Activated T-cell treated with anti-CD3 and anti-CD28 coated beads, Interleukin-2, amount 50 U/mL, for 24 hours (primary cell): Measurements from ENCODE around the gene GPR63.
"Not testable (repeated sequence)": the region's sequence is repeated elsewhere in the genome, so short reads cannot be mapped to it uniquely, and the experiment has no call there.

Source experiments
- DNase-seq: peaks from one replicate; pipeline ENCODE4 v3.0.0-alpha.2; 2020
- H3K27ac Mint-ChIP-seq: 2 replicates; pipeline ENCODE4 v1.8.0; 2020; ENCODE audit warnings: mild to moderate bottlenecking, mixed read lengths
- H3K27me3 Mint-ChIP-seq: 2 replicates; pipeline ENCODE4 v1.8.0; 2020; ENCODE audit warnings: mixed read lengths
- H3K36me3 Mint-ChIP-seq: 2 replicates; pipeline ENCODE4 v1.8.0; 2020; ENCODE audit warnings: low read depth, mixed read lengths
- H3K4me1 Mint-ChIP-seq: 2 replicates; pipeline ENCODE4 v1.8.0; 2020; ENCODE audit warnings: low read depth, mixed read lengths
- H3K4me3 Mint-ChIP-seq: 2 replicates; pipeline ENCODE4 v1.8.0; 2020; ENCODE audit warnings: mild to moderate bottlenecking, moderate library complexity, mixed read lengths
- H3K9me3 Mint-ChIP-seq: 2 replicates; pipeline ENCODE4 v1.8.0; 2020; ENCODE audit warnings: mixed read lengths

GPR63 gene

GRCh38 chr6:96837081-96837971 lies at the start of gene GPR63:
GPR63 (minus strand) TSS chr6:96837477; CDS start chr6:96799731, 37,746 bp downstream.
- Mint-ChIP-seq H3K36me3 (no peaks in the 10 kb centered on the region), H3K4me3 (peak within 1 kb of the TSS; percentile 83), H3K4me1 (peaks cover 16% of the 10 kb centered on the region), H3K27ac (peak within 1 kb of the TSS; percentile 27), H3K9me3 (no peaks in the 10 kb centered on the region), H3K27me3 (peaks cover 59% of the 10 kb centered on the region)
- peak; percentile 78 for DNase-seq

- peaks cover 12% of the 10 kb centered on the region for H3K4me1 Mint-ChIP-seq
- peaks cover 4% of the 10 kb centered on the region for H3K36me3 Mint-ChIP-seq
- no peak for DNase-seq
- no peaks in the 10 kb centered on the region for H3K27me3 Mint-ChIP-seq
- no peak overlapping the region for H3K27ac Mint-ChIP-seq
- no peak overlapping the region for H3K4me3 Mint-ChIP-seq
- H3K9me3 Mint-ChIP-seq: no peaks in the 10 kb centered on the region
Observed at GRCh38 chr6:96886519-96886918, 49.2 kb upstream of the GPR63 start.

GRCh38 chr6:96885187-96885631 lies 47.9 kb upstream of the GPR63 start:
- Mint-ChIP-seq H3K4me1 (peaks cover 12% of the 10 kb centered on the region), H3K27ac (peak overlapping the region; percentile 22)
- H3K27me3 Mint-ChIP-seq, H3K4me3 Mint-ChIP-seq, DNase-seq, H3K9me3 Mint-ChIP-seq, H3K36me3 Mint-ChIP-seq: not testable (repeated sequence)

- no peaks in the 10 kb centered on the region for H3K9me3 Mint-ChIP-seq
- no peak overlapping the region for H3K4me3 Mint-ChIP-seq
- no peaks in the 10 kb centered on the region for H3K27me3 Mint-ChIP-seq
- no peak overlapping the region for H3K27ac Mint-ChIP-seq
- no peak for DNase-seq
- no peaks in the 10 kb centered on the region for H3K4me1 Mint-ChIP-seq
- no peaks in the 10 kb centered on the region for H3K36me3 Mint-ChIP-seq
Observed at GRCh38 chr6:96878143-96878542, 40.9 kb upstream of the GPR63 start.

- Mint-ChIP-seq H3K36me3 (no peaks in the 10 kb centered on the region), H3K9me3 (no peaks in the 10 kb centered on the region), H3K4me1 (no peaks in the 10 kb centered on the region), H3K4me3 (no peak overlapping the region), H3K27ac (no peak overlapping the region), H3K27me3 (no peaks in the 10 kb centered on the region)
- DNase-seq: no peak
Observed at GRCh38 chr6:96876886-96877545, 39.7 kb upstream of the GPR63 start.

GRCh38 chr6:96872976-96873375 lies 35.7 kb upstream of the GPR63 start:
- no peaks in the 10 kb centered on the region for H3K4me1 Mint-ChIP-seq
- no peak overlapping the region for H3K27ac Mint-ChIP-seq
- H3K27me3 Mint-ChIP-seq: peaks cover 8% of the 10 kb centered on the region
- no peak for DNase-seq
- no peaks in the 10 kb centered on the region for H3K9me3 Mint-ChIP-seq
- H3K36me3 Mint-ChIP-seq: no peaks in the 10 kb centered on the region
- H3K4me3 Mint-ChIP-seq: no peak overlapping the region

- Mint-ChIP-seq H3K27me3 (peaks cover 42% of the 10 kb centered on the region), H3K4me1 (no peaks in the 10 kb centered on the region), H3K27ac (no peak overlapping the region), H3K9me3 (peaks cover 4% of the 10 kb centered on the region), H3K36me3 (no peaks in the 10 kb centered on the region), H3K4me3 (no peak overlapping the region)
- DNase-seq: no peak
Observed at GRCh38 chr6:96865055-96865405, 27.8 kb upstream of the GPR63 start.

- Mint-ChIP-seq H3K27me3 (peaks cover 45% of the 10 kb centered on the region), H3K27ac (no peak overlapping the region), H3K9me3 (peaks cover 4% of the 10 kb centered on the region), H3K4me1 (no peaks in the 10 kb centered on the region), H3K4me3 (no peak overlapping the region), H3K36me3 (no peaks in the 10 kb centered on the region)
- DNase-seq: no peak
Observed at GRCh38 chr6:96864216-96865054, 27.2 kb upstream of the GPR63 start.

GRCh38 chr6:96862560-96862959 lies 25.3 kb upstream of the GPR63 start:
- Mint-ChIP-seq H3K4me3 (no peak overlapping the region), H3K9me3 (peaks cover 4% of the 10 kb centered on the region), H3K36me3 (no peaks in the 10 kb centered on the region), H3K4me1 (no peaks in the 10 kb centered on the region), H3K27ac (no peak overlapping the region), H3K27me3 (peaks cover 38% of the 10 kb centered on the region)
- DNase-seq: no peak

- Mint-ChIP-seq H3K4me3 (no peak overlapping the region), H3K27ac (no peak overlapping the region), H3K27me3 (peaks cover 39% of the 10 kb centered on the region), H3K4me1 (no peaks in the 10 kb centered on the region), H3K36me3 (no peaks in the 10 kb centered on the region), H3K9me3 (peaks cover 4% of the 10 kb centered on the region)
- DNase-seq: no peak
Observed at GRCh38 chr6:96861588-96861987, 24.3 kb upstream of the GPR63 start.

GRCh38 chr6:96856856-96857255 lies 19.6 kb upstream of the GPR63 start:
- no peak for DNase-seq
- Mint-ChIP-seq H3K27ac (no peak overlapping the region), H3K4me3 (no peak overlapping the region), H3K9me3 (peaks cover 4% of the 10 kb centered on the region), H3K4me1 (no peaks in the 10 kb centered on the region), H3K27me3 (peaks cover 28% of the 10 kb centered on the region), H3K36me3 (no peaks in the 10 kb centered on the region)

GRCh38 chr6:96853083-96853482 lies 15.8 kb upstream of the GPR63 start:
- Mint-ChIP-seq H3K27me3 (peaks cover 11% of the 10 kb centered on the region), H3K36me3 (no peaks in the 10 kb centered on the region), H3K9me3 (peaks cover 2% of the 10 kb centered on the region), H3K4me1 (no peaks in the 10 kb centered on the region), H3K27ac (no peak overlapping the region), H3K4me3 (no peak overlapping the region)
- no peak for DNase-seq

- peaks cover 14% of the 10 kb centered on the region for H3K27me3 Mint-ChIP-seq
- H3K4me1 Mint-ChIP-seq: no peaks in the 10 kb centered on the region
- no peak overlapping the region for H3K27ac Mint-ChIP-seq
- DNase-seq: no peak
- peaks cover 3% of the 10 kb centered on the region for H3K9me3 Mint-ChIP-seq
- H3K4me3 Mint-ChIP-seq: no peak overlapping the region
- no peaks in the 10 kb centered on the region for H3K36me3 Mint-ChIP-seq
Observed at GRCh38 chr6:96852605-96853004, 15.3 kb upstream of the GPR63 start.

- H3K36me3 Mint-ChIP-seq: no peaks in the 10 kb centered on the region
- H3K9me3 Mint-ChIP-seq: peaks cover 10% of the 10 kb centered on the region
- no peak overlapping the region for H3K4me3 Mint-ChIP-seq
- H3K4me1 Mint-ChIP-seq: no peaks in the 10 kb centered on the region
- no peak overlapping the region for H3K27ac Mint-ChIP-seq
- H3K27me3 Mint-ChIP-seq: peaks cover 20% of the 10 kb centered on the region
- no peak for DNase-seq
Observed at GRCh38 chr6:96851858-96852257, 14.6 kb upstream of the GPR63 start.
